ENCODE data around the gene PBX1.

Gene PBX1

DNA sequence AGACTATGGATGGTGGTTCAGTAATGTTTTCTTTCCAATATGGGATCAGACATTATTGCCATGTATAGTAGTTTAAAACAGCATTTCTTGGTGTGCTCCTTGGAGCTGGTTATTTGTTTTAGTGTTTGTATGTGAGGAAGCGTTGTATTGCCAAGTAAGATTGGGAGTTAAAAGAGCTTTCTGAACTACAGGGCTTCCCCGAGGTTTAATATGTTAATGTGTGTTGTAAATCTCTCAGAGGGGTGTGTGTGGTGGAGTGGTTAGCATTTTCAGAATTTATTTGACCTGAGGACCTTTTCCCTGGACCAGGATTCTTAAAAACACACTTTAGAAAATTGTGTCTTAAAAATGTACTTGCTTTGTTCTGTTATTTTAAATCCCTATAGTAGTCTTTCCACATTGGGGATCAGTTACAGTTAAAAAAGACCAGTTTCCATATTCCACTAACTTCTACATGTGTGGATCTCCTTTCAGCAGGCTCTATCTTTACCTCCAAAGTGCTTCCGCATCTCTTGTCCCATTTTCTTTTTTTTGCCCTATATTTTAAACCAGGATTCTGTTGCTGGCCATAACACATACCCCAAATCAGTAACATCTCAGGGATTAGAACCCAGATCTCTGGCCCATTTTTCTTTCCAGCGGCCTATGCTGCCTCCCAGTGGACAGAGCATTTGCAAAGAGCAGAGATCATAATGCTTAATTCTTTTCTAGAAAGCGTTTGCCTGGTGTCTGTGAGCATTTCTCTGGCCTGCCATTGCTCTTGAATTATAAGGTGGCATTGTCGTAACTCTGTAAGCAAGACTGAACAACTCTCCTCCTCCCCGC lies 58.6 kb downstream of the PBX1 start:
- peak; percentile 42 for DNase-seq (ENCODE audit: low spot score)

- DNase-seq (ENCODE audit: low spot score) = no peak
Observed at GRCh38 chr1:164618202-164618564, 59.2 kb downstream of the PBX1 start.

DNA sequence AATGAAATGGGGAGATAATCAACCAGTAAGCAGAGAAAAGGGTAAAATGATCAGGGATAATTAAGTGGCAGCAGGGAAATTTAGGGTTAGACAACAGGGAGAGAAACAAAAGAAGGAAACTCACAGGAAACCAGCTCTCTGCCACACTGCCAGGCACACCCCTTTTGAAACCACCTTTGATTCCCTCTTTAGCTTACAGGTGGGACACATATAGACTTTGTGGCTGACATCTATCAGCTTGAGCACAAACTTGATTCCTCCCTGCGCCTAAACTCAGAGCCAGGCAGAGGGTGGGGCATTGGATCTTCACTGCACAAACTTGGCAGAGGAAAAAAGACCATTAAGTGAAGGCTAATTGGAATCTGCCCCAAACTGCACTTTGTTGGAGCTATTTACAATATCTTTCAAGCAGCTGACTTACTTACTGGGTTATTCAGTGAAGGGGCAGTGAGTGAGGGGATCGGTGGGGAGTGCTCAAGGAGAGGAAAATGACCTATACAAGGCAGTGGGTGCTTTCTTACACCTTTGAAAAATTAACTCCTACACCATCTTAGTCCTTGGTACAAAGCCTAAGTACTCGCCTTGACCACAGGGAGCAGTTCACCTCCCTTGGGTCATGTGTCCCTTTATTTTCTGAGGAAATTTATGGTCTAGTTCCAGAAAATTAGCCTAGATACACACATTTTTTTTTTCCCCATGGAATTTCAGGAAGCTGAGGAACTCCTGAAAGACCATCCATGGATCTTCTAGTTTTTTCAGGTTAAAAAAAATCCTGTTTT lies 60.2 kb downstream of the PBX1 start:
- DNase-seq (ENCODE audit: low spot score) = no peak

DNA sequence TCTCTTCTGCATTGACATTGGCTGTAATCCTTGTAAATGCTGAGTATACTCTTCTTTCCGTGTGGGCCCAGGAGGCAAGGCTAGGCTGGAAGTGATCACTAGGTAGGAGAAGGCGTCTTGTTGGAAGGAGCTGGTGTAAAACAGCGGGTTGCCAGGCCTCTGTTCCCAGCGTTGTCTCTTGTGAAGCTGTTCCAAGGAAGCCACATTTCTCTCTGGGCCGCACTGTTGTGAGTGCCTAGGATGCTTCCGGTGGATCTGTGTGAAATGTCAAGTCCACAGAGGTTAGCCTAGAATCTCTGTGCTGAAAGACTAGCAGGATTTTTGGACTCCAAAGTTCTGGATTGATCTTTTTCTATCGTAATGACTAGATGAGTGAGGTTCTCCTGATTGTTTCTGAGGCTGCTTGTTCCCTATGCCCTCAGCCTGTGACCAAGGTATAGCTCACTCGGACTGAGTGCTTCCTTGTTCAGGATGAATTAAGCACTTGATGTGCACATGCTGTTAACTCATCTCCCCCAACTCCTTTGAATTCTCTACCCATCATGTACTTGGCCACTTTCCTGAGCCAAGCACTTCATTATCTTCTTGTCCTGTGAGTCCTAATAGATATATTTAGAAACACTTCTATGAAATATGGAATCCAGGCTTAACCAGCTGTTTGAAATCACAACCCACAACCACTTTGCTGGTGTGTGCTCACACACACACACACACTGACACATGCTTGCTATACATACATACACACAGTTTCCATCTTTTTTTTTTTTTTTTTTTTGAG lies 63.3 kb downstream of the PBX1 start:
- no peak for DNase-seq (ENCODE audit: low spot score)

GRCh38 chr1:164623805-164624204 lies 64.8 kb downstream of the PBX1 start:
- no peak for DNase-seq (ENCODE audit: low spot score)

DNA sequence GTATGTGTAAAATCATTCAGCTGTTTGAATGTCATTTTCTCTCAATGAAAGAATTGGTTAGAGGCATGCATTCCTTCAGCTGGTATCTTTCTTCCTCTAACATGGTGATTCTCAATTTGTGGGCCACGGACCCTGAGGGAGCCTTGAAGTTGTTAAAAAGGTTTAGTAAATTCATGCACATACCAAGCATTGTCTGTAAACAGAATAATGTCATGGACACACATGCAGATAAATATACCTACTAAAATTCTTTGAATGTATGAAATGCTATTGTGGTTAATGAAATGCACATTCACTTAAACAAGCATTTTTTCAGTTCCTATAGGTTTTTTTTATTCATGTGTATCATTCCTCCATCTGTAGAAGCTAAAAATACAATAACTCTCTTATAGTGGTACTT lies 65.4 kb downstream of the PBX1 start:
- DNase-seq (ENCODE audit: low spot score) = no peak

DNA sequence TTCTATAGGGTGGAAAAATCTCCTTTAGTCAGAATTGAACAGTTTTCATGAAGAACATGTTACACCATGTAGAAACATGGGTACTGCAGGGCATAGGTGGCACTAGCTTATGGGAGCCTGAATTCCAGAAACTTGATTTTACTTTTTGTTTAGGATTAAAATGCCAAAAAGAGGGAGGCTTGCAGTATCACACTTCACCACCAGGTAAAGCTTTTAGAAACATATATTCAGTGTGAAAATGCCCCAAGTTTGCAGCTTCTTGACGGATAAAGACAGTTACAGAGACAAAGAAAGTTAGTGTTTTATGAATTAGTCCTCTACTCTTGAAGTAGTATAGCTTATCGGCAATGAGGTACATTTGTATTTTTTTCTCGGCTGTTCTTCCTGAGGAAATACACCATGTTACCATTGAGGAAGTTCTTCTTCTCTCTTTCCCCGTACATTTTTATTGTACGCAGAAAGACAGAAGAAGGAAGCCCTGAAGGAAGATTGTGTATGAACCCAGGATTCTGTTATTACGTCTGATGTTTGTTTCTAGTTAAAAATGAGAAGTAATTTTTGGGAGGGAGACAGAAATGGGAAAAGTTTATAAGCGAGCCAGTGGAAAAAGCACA lies 66.1 kb downstream of the PBX1 start:
- DNase-seq (ENCODE audit: low spot score) = no peak

- DNase-seq (ENCODE audit: low spot score) = no peak
Observed at GRCh38 chr1:164628772-164629171, 69.8 kb downstream of the PBX1 start.

- DNase-seq (ENCODE audit: low spot score) = no peak
Observed at GRCh38 chr1:164629971-164630370, 71.0 kb downstream of the PBX1 start.

DNA sequence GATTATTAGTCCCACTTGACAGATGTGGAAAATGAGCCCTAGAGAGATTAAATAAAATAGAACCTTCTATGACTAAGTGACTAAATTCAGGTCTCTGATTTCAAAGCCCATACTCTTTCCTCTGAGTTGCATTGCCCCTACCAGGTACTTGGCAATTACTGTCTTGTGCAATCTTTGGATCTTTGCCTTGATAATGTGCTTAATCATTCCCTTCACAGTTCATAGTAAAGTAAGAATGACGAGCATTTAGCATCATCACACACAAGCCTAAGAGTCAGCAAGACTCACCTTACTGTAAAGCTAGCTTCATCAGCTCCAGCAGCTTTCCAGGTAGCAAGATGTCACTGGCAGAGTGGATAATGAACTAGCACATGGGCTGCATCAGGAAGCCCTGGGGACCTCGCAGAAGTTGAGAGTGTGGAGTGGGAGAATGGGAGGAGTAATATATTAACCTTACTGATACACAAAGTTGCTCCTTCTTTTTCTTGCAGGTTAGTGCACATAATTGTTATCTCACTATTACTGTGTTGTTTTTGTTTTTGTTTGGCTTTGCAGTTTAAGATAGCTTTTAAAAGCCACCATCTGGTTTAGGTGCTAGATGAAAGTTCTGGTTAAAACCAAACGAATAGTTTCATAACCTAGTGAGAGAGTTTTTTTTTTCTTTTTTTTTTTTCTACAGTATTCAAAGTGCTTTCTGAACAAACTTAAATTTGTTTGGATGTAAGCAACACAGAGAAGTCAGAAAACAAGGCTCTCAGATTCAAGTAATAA lies 71.8 kb downstream of the PBX1 start:
- DNase-seq (ENCODE audit: low spot score) = peak; percentile 64

DNA sequence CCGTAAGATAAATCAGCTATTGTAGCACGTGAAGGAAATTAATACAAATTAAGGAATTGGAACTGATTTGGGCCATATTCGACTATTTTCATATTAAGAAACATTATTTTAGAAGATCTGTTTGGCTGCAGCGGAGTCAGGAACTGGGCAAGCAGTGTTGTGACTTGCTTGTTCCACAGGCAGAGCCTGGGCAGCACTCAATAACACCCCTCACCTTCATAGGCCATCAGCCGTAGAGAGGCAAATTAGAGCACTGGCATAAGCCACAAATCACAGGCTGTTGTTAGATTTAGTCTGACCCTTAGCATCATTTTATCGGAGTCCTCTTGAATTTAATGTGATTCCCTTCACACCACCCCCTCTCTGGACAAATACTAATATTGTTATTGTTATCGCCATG lies 72.8 kb downstream of the PBX1 start:
- no peak for DNase-seq (ENCODE audit: low spot score)

DNA sequence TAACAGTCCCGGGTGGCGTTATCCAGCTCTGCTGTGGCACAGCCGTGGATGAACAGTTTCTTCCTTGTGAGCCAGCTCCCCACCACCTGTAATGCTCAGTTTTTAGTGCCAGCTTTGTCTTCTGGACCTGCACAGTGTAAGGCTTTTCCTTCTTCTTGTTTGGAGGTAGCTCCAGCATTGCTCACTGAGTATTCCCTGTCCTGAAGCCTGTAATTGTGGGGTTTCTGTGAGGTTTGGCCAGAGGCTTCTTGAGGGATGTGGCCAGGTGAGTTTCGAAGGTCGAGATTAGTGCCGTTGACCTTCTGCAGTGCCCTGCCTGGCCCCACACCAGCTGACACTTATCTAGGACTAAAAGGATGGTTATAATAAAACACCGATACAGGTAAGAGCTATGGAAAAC lies 75.0 kb downstream of the PBX1 start:
- DNase-seq (ENCODE audit: low spot score) = no peak

DNA sequence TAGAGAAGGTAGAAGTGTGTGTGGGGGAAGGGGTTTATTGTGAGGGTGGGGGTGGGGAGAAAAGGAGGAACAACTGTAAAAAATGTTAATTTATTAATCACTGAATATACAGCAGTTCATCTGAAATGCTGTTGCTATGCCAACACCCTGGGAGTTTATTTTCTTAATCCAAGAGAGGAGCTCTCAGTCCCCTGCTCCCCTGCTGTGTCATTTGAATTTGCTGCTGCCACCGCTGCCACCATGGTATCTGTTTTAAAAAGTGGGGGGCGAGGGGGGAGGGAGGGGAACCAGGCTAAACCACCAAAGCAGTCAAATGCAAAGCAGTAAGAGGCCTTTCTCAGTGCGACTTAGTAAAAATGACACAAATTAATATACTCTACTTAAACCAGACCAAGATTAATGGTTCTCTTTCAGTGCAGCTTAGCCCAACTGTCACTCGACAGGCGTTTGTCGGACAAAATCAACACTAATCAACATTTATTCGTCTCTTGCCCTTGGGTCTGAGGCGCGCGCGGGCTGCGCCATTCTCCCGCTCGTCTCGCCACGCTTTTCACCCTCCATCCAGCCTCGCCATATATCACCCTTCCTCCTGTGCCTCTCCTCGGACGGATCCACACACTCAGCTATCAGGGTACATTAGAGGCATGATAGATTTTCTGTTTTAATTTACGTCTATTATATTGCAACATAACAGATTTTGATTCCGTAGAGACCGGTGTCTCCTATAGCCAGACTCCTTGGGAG lies 76.2 kb downstream of the PBX1 start:
- no peak for DNase-seq (ENCODE audit: low spot score)

- DNase-seq (ENCODE audit: low spot score) = no peak
Observed at GRCh38 chr1:164635803-164636731, 77.1 kb downstream of the PBX1 start.

DNA sequence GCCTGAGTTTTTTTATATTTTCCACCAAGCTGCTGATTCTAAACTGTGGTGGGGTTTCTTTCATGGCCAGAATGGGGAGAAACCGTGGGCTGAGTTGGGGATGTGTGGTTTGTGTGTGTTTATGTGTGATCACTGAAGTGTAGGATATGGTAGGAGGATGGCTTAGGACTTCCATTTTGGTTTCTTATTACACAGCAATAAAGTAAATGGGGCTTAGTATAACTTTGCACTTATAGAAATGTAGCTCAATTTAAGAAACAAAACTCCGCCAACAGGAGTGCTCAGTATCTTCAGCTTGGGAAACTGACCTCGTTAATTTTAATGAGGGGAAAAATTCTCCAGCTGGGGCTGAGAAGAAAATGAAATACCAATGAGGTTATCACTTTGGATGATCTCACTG lies 77.8 kb downstream of the PBX1 start:
- DNase-seq (ENCODE audit: low spot score) = no peak

DNA sequence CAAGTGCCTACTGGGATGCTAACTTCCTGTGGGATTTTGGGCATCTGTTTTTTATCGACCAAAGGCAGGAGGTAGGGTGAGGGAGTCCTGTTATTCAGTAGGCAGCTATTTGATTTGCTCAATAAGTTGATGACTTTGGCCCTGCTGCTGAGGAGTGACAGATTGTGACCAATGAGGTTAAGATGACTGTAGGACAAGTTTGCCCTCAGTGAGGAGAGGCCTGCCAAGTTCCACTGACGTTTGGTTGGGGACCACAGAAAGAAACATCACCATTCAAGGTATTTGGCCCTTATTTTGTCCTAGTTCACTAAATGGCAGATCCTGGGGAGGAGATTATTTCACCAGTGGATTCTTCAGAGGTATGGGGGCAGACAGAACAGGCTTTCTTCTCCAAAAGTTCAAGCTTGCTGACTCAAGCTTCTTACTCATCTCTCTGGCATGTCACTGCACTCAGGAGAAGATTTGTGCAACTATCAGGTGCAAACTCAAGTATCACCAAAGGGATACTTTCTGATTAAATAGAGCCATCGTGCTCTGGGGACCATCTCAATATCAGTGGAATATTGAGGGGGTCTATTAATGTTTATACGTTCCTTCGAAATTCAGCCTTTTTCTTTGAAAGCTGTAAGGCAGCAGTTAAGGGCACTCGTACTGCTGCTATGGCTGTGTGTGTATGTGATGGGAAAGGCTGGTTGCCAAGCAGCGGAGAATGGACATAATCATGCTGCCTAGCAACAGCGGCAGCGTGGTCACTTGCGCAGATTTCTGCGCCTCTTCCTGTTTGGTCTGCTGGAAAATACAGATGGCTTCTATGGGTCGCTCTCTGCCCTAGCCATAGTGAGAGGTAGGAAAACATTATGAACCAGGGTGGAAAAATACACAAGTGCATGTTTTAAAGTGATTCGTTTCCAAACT lies 78.7 kb downstream of the PBX1 start:
- peak; percentile 86 for DNase-seq (ENCODE audit: low spot score)

DNA sequence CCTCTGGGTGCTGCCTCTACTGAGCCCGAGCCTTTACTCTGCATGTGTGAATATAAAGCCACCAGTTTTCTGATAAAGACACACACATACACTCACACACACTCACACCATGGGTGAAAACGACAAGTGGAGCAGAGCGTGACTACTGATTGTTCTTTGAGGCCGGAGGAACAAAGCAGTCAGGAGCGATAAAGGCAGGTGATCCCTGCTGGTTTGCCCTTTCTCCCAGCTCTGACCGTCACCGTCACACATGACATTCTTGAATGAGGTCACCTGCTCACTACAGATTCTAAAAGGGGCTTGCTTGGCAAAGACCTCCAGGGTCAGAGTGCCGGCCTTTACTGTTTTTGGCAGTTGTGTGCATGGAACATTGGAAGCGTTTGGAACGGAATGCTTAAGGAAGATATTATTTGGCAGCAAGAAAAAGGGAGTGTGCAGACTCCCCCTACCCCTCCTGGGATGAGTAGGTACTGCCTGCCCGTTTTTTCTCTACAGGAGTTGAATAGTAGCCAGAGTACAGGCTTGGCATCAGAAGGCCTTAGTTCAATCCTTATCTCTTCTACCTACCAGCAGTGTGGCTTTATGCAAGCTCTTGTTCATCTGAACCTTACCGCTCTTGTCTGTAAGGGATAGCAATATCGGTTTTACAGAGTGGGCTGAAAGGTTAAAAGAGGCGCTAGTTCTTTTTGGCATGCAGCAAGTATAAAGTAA lies 79.7 kb downstream of the PBX1 start:
- DNase-seq (ENCODE audit: low spot score) = peak; percentile 38
